Left ventricle myocardium inferior (tissue), 1 donor: Measurements from ENCODE around the gene RAD23A. TPM values are rescaled to one million over a fixed set of nuclear protein-coding genes. Genes with fewer than 3 reads are reported as not detected.

Source experiments
- DNase-seq: peaks from one replicate; pipeline ENCODE4 v3.0.0-alpha.2; 2020
- H3K27ac ChIP-seq: fragments of 200-600 bp; replicated peaks from 2 replicates; pipeline ENCODE4 v1.8.0; 2021
- H3K27me3 ChIP-seq: fragments of 200-600 bp; 2 replicates; pipeline ENCODE4 v1.8.0; 2021; ENCODE audit warnings: low read depth
- H3K36me3 ChIP-seq: fragments of 200-600 bp; 2 replicates; pipeline ENCODE4 v1.8.0; 2021
- H3K4me1 ChIP-seq: fragments of 200-600 bp; 2 replicates; pipeline ENCODE4 v1.8.0; 2021
- H3K4me3 ChIP-seq: fragments of 200-600 bp; 2 replicates; pipeline ENCODE4 v1.8.0; 2021; ENCODE audit warnings: mild to moderate bottlenecking, moderate library complexity
- H3K9me3 ChIP-seq: fragments of 200-600 bp; replicated peaks from 2 replicates; pipeline ENCODE4 v1.8.0; 2021
- CTCF ChIP-seq: fragments of 200-600 bp; IDR thresholded peaks from 2 replicates; pipeline ENCODE4 v1.8.0; 2021; ENCODE audit warnings: antibody characterized with exemption, mild to moderate bottlenecking, borderline replicate concordance
- intact Hi-C: fragments of 100-400 bp; cut with micrococcal nuclease; formaldehyde crosslinking; loops from one replicate; pipeline ENCODE4 v1.11.0; 2022
- total RNA-seq: library from RNA; stranded (reverse); fragmentation: NEBNext Ultra II Directional; extraction: Animal tissue kit (Norgen Biotek cat#: 25700); gene quantifications from one replicate; pipeline ENCODE4 v1.2.1, GENCODE V29; 2021
- donor health status: DM: no; HTN: yes; CAD: no; lungs with severe emphysema.

The RAD23A gene
- total RNA-seq, 1 donor from 2014 or later: 150 TPM

- no peaks in the 10 kb centered on the region for H3K27me3 ChIP-seq
- intact Hi-C loops: loop anchor here (5.0 kb wide), 1 partner anchor 108 kb away; no protein-coding TSS in a partner anchor
- no peaks in the 10 kb centered on the region for H3K9me3 ChIP-seq
- DNase-seq: no peak
- TF ChIP-seq CTCF: no peak
- H3K36me3 ChIP-seq: no peaks in the 10 kb centered on the region
- H3K4me3 ChIP-seq: no peak overlapping the region
- H3K27ac ChIP-seq: no peak overlapping the region
- H3K4me1 ChIP-seq: peaks cover 24% of the 10 kb centered on the region
These were observed 38.5 kb downstream of the RAD23A start for GRCh38 chr19:12984143-12984627.

GRCh38 chr19:12984683-12985048 is 39.0 kb downstream of the RAD23A start:
- Histone ChIP-seq H3K4me3 (no peak overlapping the region), H3K4me1 (peaks cover 24% of the 10 kb centered on the region), H3K36me3 (no peaks in the 10 kb centered on the region), H3K27me3 (no peaks in the 10 kb centered on the region), H3K9me3 (no peaks in the 10 kb centered on the region), H3K27ac (peak overlapping the region; percentile 41)
- no peak for TF ChIP-seq CTCF
- intact Hi-C loops: loop anchor here (5.0 kb wide), 1 partner anchor 108 kb away; no protein-coding TSS in a partner anchor
- DNase-seq: no peak

GRCh38 chr19:12985049-12985776 is 39.6 kb downstream of the RAD23A start:
- Histone ChIP-seq H3K27ac (peak overlapping the region; percentile 41), H3K4me1 (peaks cover 24% of the 10 kb centered on the region), H3K4me3 (no peak overlapping the region), H3K27me3 (no peaks in the 10 kb centered on the region), H3K36me3 (no peaks in the 10 kb centered on the region), H3K9me3 (no peaks in the 10 kb centered on the region)
- TF ChIP-seq CTCF: no peak
- DNase-seq: peak; percentile 67
- intact Hi-C loops: no loop called here

GRCh38 chr19:12986726-12987125 is 41.1 kb downstream of the RAD23A start:
- Histone ChIP-seq H3K36me3 (no peaks in the 10 kb centered on the region), H3K9me3 (no peaks in the 10 kb centered on the region), H3K4me1 (peaks cover 24% of the 10 kb centered on the region), H3K27me3 (no peaks in the 10 kb centered on the region), H3K27ac (no peak overlapping the region), H3K4me3 (no peak overlapping the region)
- DNase-seq: no peak
- intact Hi-C loops: no loop called here
- no peak for TF ChIP-seq CTCF

- no peak for DNase-seq
- intact Hi-C loops: no loop called here
- Histone ChIP-seq H3K27ac (no peak overlapping the region), H3K4me3 (no peak overlapping the region), H3K9me3 (no peaks in the 10 kb centered on the region), H3K27me3 (no peaks in the 10 kb centered on the region), H3K4me1 (peaks cover 24% of the 10 kb centered on the region), H3K36me3 (no peaks in the 10 kb centered on the region)
- no peak for TF ChIP-seq CTCF
These were observed 41.5 kb downstream of the RAD23A start for GRCh38 chr19:12987190-12987589.
